DMS153 treated with DMSO at 0.1 percent for 48 hours (cell line): ENCODE data around the gene ZBTB3.
A peak's percentile ranks its signal among the peaks of the same experiment; 100 is the strongest.
"Not testable (repeated sequence)": the region's sequence is repeated elsewhere in the genome, so short reads cannot be mapped to it uniquely, and the experiment has no call there.

Source experiments
- DNase-seq: peaks from one replicate; lab custom pipeline; 2025; ENCODE audit not compliant: unreplicated experiment; lab: John Stamatoyannopoulos, UW

ZBTB3 gene

GRCh38 chr11:62753736-62754603 lies at the start of gene ZBTB3:
Gene ZBTB3 (minus strand): TSS chr11:62754160. CDS start chr11:62753664, 496 bp downstream.
- DNase-seq, result peak; percentile 99

- no peak for DNase-seq
Measured at GRCh38 chr11:62801071-62801470, 47.1 kb upstream of the ZBTB3 start.

GRCh38 chr11:62799486-62799885 lies 45.5 kb upstream of the ZBTB3 start:
- no peak for DNase-seq

GRCh38 chr11:62796281-62796680 lies 42.3 kb upstream of the ZBTB3 start:
- DNase-seq, result no peak

- no peak for DNase-seq
Measured at GRCh38 chr11:62794201-62794775, 40.3 kb upstream of the ZBTB3 start.

- no peak for DNase-seq
Measured at GRCh38 chr11:62792202-62792575, 38.2 kb upstream of the ZBTB3 start.

- peak; percentile 43 for DNase-seq
Measured at GRCh38 chr11:62791501-62792201, 37.7 kb upstream of the ZBTB3 start, which contains the start of gene TMEM223. Gene TMEM223 (minus strand): TSS chr11:62792006. CDS start chr11:62791994, 12 bp downstream.

GRCh38 chr11:62789576-62789975 lies 35.6 kb upstream of the ZBTB3 start:
- DNase-seq, result no peak

- DNase-seq, result no peak
Measured at GRCh38 chr11:62788991-62789390, 35.0 kb upstream of the ZBTB3 start.

- peak; percentile 80 for DNase-seq
Measured at GRCh38 chr11:62787005-62787759, 33.2 kb upstream of the ZBTB3 start, which contains the start of gene TMEM179B. Gene TMEM179B (plus strand): TSS chr11:62787402. CDS start chr11:62787432, 30 bp downstream.

GRCh38 chr11:62786318-62787004 lies 32.5 kb upstream of the ZBTB3 start:
- DNase-seq, result peak; percentile 58

- DNase-seq, result no peak
Measured at GRCh38 chr11:62782753-62783152, 28.8 kb upstream of the ZBTB3 start.

GRCh38 chr11:62778441-62778840 lies 24.5 kb upstream of the ZBTB3 start:
- no peak for DNase-seq

GRCh38 chr11:62777389-62777788 lies 23.4 kb upstream of the ZBTB3 start:
- DNase-seq, result no peak

GRCh38 chr11:62775646-62776045 lies 21.7 kb upstream of the ZBTB3 start:
- DNase-seq, result no peak

- no peak for DNase-seq
Measured at GRCh38 chr11:62774407-62774806, 20.4 kb upstream of the ZBTB3 start.

- peak; percentile 93 for DNase-seq
Measured at GRCh38 chr11:62771144-62772021, 17.4 kb upstream of the ZBTB3 start, which contains the start of gene TAF6L. Gene TAF6L (plus strand): TSS chr11:62771396. CDS start chr11:62775784, 4,388 bp downstream.

GRCh38 chr11:62770778-62771143 lies 16.8 kb upstream of the ZBTB3 start:
- peak; percentile 50 for DNase-seq

GRCh38 chr11:62760867-62761227 lies 6.9 kb upstream of the ZBTB3 start:
- DNase-seq, result not testable (repeated sequence)
